GM15510 (cell line): ENCODE measurements around the gene REP15.

Experiments used
- POLR2A ChIP-seq: IDR thresholded peaks from 3 replicates; pipeline ENCODE4 v1.6.1; 2011; ENCODE audit warnings: borderline replicate concordance; ENCODE audit not compliant: insufficient read length; ENCODE audit errors: extremely low read depth

Gene REP15

GRCh38 chr12:27696293-27696652 lies at the start of gene REP15:
Gene REP15 (plus strand): TSS chr12:27696447. CDS start chr12:27696563, 116 bp downstream.
- TF ChIP-seq POLR2A, result no peak

GRCh38 chr12:27650011-27650410 lies 46.2 kb upstream of the REP15 start:
- TF ChIP-seq POLR2A, result no peak

GRCh38 chr12:27651201-27651600 lies 45.0 kb upstream of the REP15 start:
- TF ChIP-seq POLR2A, result no peak

- no peak for TF ChIP-seq POLR2A
Observed at GRCh38 chr12:27652174-27652763, 44.0 kb upstream of the REP15 start.

- no peak for TF ChIP-seq POLR2A
Observed at GRCh38 chr12:27653661-27654060, 42.6 kb upstream of the REP15 start.

GRCh38 chr12:27657296-27657695 lies 39.0 kb upstream of the REP15 start:
- no peak for TF ChIP-seq POLR2A

- no peak for TF ChIP-seq POLR2A
Observed at GRCh38 chr12:27665704-27666103, 30.5 kb upstream of the REP15 start.

GRCh38 chr12:27666510-27666909 lies 29.7 kb upstream of the REP15 start:
- TF ChIP-seq POLR2A, result no peak

GRCh38 chr12:27667540-27667939 lies 28.7 kb upstream of the REP15 start:
- TF ChIP-seq POLR2A, result no peak

- TF ChIP-seq POLR2A, result no peak
Observed at GRCh38 chr12:27672051-27672450, 24.2 kb upstream of the REP15 start.

- TF ChIP-seq POLR2A, result no peak
Observed at GRCh38 chr12:27672643-27673042, 23.6 kb upstream of the REP15 start.

GRCh38 chr12:27673101-27673718 lies 23.0 kb upstream of the REP15 start:
- no peak for TF ChIP-seq POLR2A

- TF ChIP-seq POLR2A, result no peak
Observed at GRCh38 chr12:27674989-27675388, 21.3 kb upstream of the REP15 start.

GRCh38 chr12:27680619-27681018 lies 15.6 kb upstream of the REP15 start:
- no peak for TF ChIP-seq POLR2A

- no peak for TF ChIP-seq POLR2A
Observed at GRCh38 chr12:27682534-27682933, 13.7 kb upstream of the REP15 start.

GRCh38 chr12:27685274-27685673 lies 11.0 kb upstream of the REP15 start:
- no peak for TF ChIP-seq POLR2A

GRCh38 chr12:27686147-27686546 lies 10.1 kb upstream of the REP15 start:
- TF ChIP-seq POLR2A, result no peak

GRCh38 chr12:27688671-27689070 lies 7.6 kb upstream of the REP15 start:
- TF ChIP-seq POLR2A, result no peak
